Fibroblast of skin of left biceps (primary cell): Measurements from ENCODE around the gene TWSG1.
A peak's percentile ranks its signal among the peaks of the same experiment; 100 is the strongest.

Experiments used
- DNase-seq, 2 experiments: peaks; one replicate each; pipeline ENCODE4 v3.0.0-alpha.2; 2013; ENCODE audit warnings: low read depth in 2 of 2

TWSG1 gene

GRCh38 chr18:9334329-9334972 is at the start of gene TWSG1:
Gene TWSG1 (plus strand): TSS chr18:9334773. CDS start chr18:9337230, 2,457 bp downstream.
- peak; percentile 90 to 91 for DNase-seq

GRCh38 chr18:9285604-9286003 is 49.0 kb upstream of the TWSG1 start:
- no peak for DNase-seq

GRCh38 chr18:9287036-9287435 is 47.5 kb upstream of the TWSG1 start:
- no peak for DNase-seq

DNA sequence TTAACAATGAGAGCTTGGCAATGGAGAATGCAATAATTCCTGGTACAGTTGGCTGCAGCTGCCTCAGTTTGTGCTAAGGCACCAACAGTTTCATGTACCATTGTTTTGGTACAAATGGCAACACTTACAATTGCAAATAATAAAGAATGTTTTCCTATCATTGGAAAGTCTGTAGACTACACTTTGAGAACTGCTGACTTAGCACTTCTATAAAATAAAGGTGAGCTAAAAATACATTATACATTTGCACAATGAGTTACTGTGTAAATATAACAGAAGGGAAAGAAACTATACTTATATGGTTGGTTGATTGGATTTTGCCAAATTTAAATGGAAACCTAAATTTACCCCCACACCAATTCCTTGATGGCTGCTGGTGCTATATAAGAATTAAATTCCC is 44.9 kb upstream of the TWSG1 start:
- DNase-seq, result no peak

GRCh38 chr18:9290156-9290555 is 44.4 kb upstream of the TWSG1 start:
- DNase-seq, result no peak

DNA sequence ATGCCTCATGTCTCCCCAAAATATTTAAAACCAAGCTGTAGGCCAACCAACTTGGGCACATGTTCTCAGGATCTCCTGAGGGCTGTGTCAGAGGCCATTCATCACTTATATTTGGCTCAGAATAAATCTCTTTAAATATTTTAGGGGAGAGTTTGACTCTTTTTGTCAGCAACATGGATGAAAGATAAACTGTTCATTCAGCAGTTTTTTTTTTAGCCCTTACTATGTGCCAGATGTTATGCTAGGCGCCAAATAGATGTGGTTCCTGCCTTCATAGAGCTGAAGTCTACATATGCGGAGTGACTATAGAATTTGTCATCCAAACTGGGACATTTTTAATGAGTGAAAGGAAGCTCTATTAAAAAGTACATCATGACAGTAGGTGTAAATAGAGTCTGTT is 42.5 kb upstream of the TWSG1 start:
- no peak for DNase-seq

DNA sequence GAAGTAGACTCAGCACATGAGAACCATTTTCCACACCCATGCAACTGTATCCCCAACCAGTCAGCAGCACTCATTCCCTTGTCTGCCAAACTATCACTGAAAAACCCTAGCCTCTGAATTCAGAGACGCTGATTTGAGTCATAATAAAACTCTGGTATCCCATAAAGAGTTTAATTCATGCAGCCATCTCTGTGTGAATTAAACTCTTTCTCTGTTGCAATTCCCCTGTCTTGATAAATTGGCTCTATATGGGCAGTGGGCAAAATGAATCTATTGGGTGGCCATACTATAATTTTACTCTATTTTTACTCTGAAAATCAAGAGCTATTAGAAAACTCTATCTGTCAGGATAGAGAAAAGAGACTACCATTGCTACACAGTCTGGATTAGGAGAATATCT is 40.6 kb upstream of the TWSG1 start:
- no peak for DNase-seq

DNA sequence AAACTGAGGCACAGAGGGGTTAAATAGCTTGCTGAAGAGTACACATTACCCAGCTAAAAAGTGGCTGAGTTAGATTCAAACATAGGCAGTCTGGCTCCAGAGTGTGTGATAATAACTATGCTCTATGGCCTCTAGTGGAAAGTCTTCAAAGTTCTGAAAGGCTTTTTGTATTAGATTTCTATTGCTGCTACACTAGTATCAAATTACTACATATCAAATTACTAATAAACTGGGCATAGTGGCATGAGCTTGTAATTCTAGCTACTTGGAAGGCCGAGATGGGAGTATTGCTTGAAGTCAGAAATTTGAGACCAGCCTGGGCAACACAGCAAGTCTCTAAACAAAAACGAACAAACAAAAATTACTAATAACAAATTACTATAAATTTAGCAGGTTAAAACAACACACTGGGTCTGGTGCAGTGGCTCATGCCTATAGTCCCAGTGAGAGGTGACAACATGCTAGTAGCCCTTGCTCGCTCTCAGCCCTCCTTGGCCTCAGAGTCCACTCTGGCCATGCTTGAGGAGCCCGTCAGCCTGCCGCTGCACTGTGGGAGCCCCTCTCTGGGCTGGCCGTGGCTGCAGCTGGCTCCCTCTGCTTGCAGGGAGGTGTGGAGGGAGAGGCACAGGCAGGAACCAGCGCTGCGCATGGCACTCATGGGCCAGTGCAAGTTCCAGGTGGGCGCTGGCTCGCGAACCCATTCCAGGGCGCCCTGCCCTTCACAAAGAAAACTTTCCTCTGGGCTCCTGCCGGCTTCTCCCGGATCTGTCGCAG is 38.2 kb upstream of the TWSG1 start:
- no peak for DNase-seq

GRCh38 chr18:9297007-9297393 is 37.6 kb upstream of the TWSG1 start:
- no peak for DNase-seq

- DNase-seq, result no peak
Measured at GRCh38 chr18:9304388-9305070, 30.0 kb upstream of the TWSG1 start.

DNA sequence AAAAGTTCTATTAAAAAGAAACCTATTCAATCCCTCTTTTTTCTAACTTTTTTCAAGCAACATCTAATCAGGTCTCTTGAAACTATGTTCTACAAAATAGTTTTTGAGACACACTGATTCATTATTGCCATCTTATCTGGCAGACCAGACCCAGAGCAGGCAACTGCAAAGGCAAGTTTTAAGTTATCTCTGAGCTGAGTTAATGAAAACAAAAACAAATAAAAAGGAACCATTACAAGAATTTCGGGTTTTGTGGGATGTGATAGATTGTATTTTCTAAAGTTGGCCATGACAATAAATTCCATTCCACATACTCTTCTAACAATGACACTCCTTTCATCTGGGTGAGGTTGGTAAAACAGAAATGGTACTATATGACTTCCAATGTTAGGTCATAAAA is 15.2 kb upstream of the TWSG1 start:
- DNase-seq, result no peak

DNA sequence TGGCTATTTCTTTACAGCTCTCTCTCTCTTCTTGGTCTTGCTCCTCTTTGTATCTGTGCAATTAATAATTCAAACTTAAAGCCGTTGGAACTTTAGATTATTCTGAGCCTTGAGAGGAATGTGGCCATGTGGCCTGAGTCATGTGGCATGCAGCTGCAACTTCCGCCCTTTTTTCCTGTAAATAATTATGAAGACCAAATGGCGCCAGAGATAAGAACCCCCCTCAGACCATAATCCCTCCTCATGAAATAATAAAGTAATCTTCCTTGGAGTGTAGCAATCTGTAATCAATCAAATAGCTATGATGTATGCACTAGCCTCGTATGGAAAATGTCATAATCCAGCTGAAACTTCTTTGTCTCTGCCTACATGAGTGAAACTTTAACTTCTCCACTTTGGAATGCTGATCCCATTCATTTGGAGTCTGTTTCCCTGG is 13.5 kb upstream of the TWSG1 start:
- DNase-seq, result peak; percentile 79 to 81

DNA sequence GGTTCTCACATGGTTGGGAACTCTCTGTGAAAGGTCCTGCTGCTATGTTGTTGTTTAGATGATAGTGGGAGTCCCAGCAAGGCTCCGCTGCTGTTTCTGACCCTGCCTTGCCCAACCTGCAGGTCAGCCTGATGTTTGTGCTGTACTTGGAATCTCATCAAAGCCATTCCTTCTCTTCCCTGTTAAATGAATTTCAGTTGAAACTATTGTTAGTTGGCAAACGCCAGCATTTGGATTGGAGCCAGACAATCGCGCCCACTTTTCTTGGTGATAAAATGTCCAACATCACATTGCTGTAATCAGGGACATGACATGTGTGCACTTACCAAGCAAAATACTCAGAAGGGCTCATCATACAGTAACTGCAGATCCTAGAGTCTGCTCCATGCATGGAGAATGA is 12.8 kb upstream of the TWSG1 start:
- DNase-seq, result no peak

- DNase-seq, result no peak
Measured at GRCh38 chr18:9322744-9323143, 11.8 kb upstream of the TWSG1 start.

DNA sequence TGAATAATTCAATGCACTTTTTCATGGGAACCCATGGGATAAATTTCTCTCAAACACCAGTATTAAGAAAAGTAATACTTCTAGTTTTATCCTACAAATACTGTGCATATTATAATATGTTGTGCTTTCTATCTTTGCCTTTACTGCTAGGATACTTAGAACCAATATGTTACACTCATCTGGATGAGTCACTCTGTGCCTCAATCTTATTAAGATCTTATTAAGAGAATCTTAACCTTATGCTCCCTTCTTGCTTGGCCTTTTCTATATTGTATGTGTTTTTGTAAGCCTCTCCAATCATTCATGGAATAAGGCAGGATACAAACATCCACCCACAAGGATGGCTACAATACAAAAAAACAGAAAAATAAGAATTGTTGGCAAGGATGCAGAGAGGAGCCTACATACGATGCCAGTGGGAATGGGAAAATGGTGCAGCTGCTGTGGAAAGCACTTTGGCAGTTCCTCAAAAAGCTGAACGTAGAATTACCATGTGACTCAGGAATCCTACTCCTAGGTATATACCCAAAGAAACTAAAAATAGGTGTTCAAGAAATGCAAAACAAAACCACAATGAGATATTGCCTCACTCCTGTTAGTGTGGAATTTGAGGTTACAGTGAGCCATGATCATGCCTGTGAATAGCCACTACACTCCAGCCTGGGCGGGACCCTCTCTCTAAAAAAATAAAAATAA is 10.7 kb upstream of the TWSG1 start:
- peak; percentile 47 to 53 for DNase-seq

DNA sequence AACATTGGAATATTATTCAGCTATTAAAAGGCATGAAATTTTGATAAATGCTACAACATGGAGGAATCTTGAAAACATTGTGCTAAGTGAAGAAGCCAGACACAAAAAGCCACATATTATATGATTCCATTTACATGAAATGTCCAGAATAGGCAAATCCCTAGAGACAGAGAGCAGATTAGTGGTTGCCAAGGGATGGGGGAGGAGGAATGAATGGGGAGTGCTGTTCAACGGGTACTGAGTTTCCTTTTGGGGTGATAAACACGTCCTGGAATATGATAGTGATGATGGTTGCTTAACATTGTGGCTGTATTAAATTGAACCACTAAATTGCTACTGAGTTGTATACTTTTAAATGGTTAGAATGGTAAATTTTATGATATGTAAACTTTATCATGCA is 8.9 kb upstream of the TWSG1 start:
- no peak for DNase-seq

DNA sequence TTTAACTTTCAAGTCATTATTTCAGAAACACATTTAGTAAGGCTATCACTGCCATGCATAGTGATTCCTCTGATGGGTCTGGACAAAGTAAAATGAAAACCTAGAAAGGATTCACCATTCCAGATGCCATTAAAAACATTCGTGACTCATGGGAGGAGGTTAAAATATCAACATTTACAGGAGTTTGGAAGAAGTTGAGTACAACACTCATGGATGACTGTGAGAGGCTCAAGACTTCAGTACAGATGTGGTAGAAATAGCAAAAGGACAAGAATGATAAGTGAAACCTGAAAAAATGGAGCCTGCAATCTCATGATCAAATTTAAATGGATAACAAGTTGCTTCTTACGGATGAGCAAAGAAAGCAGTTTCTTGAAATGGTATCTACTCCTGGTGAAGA is 5.8 kb upstream of the TWSG1 start:
- no peak for DNase-seq

DNA sequence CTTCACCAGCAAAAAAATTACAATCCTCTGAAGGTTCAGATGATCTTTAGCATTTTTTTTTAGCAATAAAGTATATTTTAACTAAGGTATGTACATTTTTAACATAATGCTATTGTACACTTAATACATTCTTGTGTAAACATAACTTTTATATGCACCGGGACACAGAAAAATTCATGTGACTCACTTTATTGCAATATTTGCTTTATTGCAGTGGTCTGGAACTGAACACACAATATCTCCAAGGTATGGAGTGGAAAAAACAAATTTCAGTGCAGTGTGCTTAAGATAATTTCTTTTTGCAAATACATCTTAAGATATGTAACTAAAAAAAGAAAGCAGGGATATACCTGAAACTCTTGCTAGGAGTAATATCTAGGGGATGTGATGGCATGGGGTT is 5.1 kb upstream of the TWSG1 start:
- DNase-seq, result no peak

DNA sequence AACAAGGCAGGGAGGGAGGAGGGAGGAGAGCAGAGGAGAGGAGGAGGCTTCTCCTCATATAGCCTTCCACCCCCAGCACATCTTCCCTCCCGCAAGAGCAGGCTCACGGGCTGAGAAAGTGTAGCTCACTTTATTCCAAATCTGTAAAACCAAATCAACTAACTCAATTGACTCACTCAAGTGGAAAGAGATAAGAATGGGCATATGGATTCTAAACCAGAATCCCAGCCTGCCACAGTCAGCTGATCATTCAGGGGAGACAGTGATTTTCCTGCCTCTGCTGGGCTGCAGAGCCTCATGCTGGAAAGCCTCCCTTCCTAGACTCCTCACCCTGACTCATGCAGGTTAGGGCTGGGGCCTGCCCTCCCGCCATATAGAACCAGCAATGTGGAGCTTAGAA is 4.2 kb upstream of the TWSG1 start:
- DNase-seq, result no peak

DNA sequence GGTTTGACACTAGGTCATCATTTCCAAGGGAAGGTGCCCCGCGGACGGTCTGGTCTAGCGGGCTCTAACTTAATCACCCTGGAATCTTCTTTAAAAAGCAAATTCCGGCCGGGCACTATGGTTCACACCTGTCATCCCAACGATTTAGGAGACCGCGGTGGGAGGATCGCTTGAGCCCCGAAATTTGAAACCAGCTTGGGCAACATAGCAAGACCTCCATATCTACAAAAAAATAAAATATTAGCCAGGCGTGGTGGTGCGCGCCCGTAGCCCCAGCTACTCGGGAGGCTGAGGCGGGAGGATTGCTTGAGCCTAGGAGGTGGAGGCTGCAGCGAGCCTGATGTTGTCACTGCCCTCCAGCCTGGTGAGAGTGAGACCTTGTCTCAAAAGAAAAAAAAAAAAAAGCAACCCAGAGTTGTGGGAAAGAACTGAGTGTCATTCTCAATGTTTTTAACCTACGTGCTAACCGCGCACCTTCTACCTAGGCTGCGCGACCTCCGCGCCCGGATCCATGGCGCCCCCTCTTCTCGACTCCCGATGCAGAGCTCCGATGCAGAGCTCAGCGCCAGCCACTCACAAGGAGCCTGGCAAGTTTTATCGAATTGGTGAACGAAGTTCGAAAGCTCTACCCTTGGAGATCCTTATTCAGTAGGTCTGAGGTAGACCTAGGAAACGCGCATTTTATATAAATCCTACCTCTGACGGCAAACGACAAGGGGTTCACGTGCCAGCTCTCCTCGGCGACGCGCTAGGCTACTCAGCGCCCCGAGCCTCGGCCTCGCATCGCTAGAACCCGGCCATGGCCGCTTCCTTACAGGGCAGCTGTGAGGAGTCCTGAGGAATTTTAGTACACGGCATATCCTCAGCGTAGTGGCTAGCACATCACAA is 888 bp upstream of the TWSG1 start:
- DNase-seq, result no peak

GRCh38 chr18:9334973-9335696 is 562 bp downstream of the TWSG1 start:
- no peak for DNase-seq
